Measurements from ENCODE around the gene PELO. TPM values are rescaled to one million over a fixed set of nuclear protein-coding genes. Genes with fewer than 3 reads are reported as not detected.
A peak's percentile ranks its signal among the peaks of the same experiment; 100 is the strongest.

PELO gene
- total RNA-seq, 1 donor from 2014 or later: 39.1 TPM

DNA sequence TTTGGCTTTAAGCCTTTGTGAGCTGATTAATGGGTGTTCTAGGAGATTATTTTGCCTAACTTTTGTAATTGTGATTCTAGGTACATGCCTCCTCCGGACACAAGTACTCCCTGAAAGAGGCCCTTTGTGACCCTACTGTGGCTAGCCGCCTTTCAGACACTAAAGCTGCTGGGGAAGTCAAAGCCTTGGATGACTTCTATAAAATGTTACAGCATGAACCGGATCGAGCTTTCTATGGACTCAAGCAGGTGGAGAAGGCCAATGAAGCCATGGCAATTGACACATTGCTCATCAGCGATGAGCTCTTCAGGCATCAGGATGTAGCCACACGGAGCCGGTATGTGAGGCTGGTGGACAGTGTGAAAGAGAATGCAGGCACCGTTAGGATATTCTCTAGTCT, 13.6 kb downstream of the PELO start:
- Histone ChIP-seq H3K9me3 (no peaks in the 10 kb centered on the region), H3K4me3 (peak overlapping the region; percentile 83), H3K4me1 (peaks cover 5 to 53% of the 10 kb centered on the region in 2 donors), H3K27ac (peak overlapping the region; percentile 96 to 100), H3K36me3 (peaks cover 5 to 6% of the 10 kb centered on the region in 2 donors), H3K27me3 (no peaks in the 10 kb centered on the region)
- intact Hi-C loops (cut with DNase I): loop anchor here (5.0 kb wide), 1 partner anchor 91 kb away; no protein-coding TSS in a partner anchor
- TF ChIP-seq, protein P1, sequence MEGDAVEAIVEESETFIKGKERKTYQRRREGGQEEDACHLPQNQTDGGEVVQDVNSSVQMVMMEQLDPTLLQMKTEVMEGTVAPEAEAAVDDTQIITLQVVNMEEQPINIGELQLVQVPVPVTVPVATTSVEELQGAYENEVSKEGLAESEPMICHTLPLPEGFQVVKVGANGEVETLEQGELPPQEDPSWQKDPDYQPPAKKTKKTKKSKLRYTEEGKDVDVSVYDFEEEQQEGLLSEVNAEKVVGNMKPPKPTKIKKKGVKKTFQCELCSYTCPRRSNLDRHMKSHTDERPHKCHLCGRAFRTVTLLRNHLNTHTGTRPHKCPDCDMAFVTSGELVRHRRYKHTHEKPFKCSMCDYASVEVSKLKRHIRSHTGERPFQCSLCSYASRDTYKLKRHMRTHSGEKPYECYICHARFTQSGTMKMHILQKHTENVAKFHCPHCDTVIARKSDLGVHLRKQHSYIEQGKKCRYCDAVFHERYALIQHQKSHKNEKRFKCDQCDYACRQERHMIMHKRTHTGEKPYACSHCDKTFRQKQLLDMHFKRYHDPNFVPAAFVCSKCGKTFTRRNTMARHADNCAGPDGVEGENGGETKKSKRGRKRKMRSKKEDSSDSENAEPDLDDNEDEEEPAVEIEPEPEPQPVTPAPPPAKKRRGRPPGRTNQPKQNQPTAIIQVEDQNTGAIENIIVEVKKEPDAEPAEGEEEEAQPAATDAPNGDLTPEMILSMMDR (IDR thresholded peaks at IDR 0.05): no peak
- no peak for DNase-seq (ENCODE audit: low spot score in 2 of 2)

DNA sequence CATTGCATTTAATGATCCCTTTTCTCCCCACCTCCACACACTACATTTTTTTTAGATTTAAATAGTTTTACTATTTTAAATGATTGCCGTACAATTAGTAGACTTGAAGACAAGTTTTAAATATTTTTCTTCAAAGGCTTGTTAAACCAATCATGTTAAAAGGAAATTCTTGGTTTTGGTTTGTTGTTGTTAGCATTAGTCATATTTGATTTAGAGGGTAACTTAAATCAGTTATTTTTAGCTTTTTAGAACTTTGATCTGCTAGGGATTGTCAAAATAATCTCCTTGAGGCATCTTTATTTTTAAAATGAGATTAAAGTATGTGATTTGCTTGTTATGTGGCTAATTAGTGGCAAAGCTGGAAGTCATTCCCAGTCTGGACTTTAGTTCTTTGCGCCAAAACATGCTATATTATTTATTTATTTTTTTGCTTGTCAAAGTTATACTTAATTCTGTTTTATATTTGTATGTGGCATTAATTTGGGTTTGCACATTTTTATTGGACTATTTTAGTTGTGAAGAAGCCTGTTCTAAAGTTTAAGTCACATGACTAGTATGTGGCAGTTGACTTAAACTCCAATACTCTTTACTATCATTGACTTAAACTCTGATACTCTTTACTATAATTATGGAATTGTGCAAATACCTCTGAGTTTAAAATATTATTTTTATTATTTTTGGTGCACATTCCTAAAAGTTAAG, 14.7 kb downstream of the PELO start:
- Histone ChIP-seq H3K4me1 (peaks cover 5 to 55% of the 10 kb centered on the region in 2 donors), H3K36me3 (peaks cover 5 to 6% of the 10 kb centered on the region in 2 donors), H3K27ac (peak overlapping the region; percentile 96 to 100), H3K27me3 (no peaks in the 10 kb centered on the region), H3K4me3 (peak overlapping the region; percentile 83), H3K9me3 (no peaks in the 10 kb centered on the region)
- intact Hi-C loops (cut with DNase I): loop anchor here (5.0 kb wide), 1 partner anchor 90 kb away; no protein-coding TSS in a partner anchor
- TF ChIP-seq, protein P1 (IDR thresholded peaks at IDR 0.05): no peak
- DNase-seq (ENCODE audit: low spot score in 2 of 2): no peak

DNA sequence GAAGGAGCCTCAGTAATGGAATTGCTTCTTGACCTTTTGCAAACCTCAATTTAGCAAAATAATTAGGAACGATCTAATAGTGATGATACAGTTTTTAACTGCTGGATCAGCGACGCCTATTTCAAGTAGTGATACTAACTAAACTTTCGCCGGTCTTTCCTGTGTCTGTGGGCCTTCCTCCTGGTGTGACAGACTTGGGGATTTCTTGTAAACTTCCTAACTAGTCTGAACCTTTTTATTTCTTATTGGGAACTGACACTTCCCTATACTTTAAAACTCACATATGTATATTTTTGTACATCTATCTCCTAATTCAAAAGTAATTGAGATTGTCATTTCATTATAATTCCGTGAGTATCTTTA, 15.2 kb downstream of the PELO start:
- H3K9me3 ChIP-seq: no peaks in the 10 kb centered on the region
- intact Hi-C loops (cut with DNase I): loop anchor here (5.0 kb wide), 1 partner anchor 89 kb away; no protein-coding TSS in a partner anchor
- no peaks in the 10 kb centered on the region for H3K27me3 ChIP-seq
- peak overlapping the region; percentile 83 for H3K4me3 ChIP-seq
- H3K4me1 ChIP-seq: peaks cover 5 to 54% of the 10 kb centered on the region in 2 donors
- H3K36me3 ChIP-seq: peaks cover 5 to 6% of the 10 kb centered on the region in 2 donors
- TF ChIP-seq, protein P1 (IDR thresholded peaks at IDR 0.05): no peak
- peak overlapping the region; percentile 96 to 100 for H3K27ac ChIP-seq
- DNase-seq (ENCODE audit: low spot score in 2 of 2): no peak

DNA sequence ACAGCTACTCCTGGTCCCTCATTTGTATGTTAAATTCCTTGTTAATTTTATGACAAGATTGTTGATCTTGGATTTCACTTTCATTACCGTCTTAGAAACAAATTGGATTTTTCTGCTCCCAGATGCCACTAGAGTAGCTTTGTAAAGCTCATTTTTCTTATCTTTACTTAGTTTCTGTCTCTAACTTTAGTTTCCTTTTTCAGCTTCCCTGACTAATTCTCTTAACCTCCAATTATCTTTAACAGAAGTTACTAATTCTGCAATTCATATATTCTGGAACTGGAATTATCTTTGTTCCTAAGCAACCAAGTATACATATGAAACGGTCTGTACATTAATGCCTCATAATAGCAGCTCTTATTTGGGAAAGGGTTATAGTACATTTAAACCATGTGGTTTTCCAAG, 16.7 kb downstream of the PELO start:
- H3K9me3 ChIP-seq: no peaks in the 10 kb centered on the region
- peaks cover 5 to 56% of the 10 kb centered on the region in 2 donors for H3K4me1 ChIP-seq
- peak overlapping the region; percentile 83 for H3K4me3 ChIP-seq
- DNase-seq (ENCODE audit: low spot score in 2 of 2): no peak
- intact Hi-C loops (cut with DNase I): loop anchor here (5.0 kb wide), 1 partner anchor 88 kb away; no protein-coding TSS in a partner anchor
- peaks cover 5 to 6% of the 10 kb centered on the region in 2 donors for H3K36me3 ChIP-seq
- no peaks in the 10 kb centered on the region for H3K27me3 ChIP-seq
- TF ChIP-seq, protein P1 (IDR thresholded peaks at IDR 0.05): no peak
- peak overlapping the region; percentile 96 to 100 for H3K27ac ChIP-seq

DNA sequence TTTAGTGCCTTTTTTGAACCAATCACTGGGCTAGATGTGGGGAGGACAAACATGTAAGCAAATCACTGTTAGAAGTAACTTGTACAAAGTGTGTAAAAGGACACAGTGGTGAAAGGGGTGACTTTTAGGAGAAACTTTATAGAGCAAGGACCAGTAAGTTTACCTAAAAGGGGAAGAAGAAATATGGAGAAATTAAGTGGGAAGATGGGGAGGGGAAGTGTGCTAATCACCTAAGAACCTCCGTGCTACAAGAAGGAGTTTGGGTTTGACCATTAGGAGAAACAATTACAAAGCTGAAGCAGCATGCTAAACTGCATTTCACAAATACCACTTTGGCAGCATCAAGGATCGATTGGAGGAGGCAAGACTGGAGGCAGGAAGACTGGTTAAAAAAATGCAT, 17.3 kb downstream of the PELO start:
- Histone ChIP-seq H3K4me1 (peaks cover 5 to 62% of the 10 kb centered on the region in 2 donors), H3K27me3 (no peaks in the 10 kb centered on the region), H3K36me3 (peaks cover 5 to 6% of the 10 kb centered on the region in 2 donors), H3K27ac (peak overlapping the region; percentile 96 to 100), H3K4me3 (peak overlapping the region; percentile 83), H3K9me3 (no peaks in the 10 kb centered on the region)
- TF ChIP-seq, protein P1 (IDR thresholded peaks at IDR 0.05): no peak
- no peak for DNase-seq (ENCODE audit: low spot score in 2 of 2)
- intact Hi-C loops (cut with DNase I): loop anchor here (5.0 kb wide), 1 partner anchor 87 kb away; no protein-coding TSS in a partner anchor

Data from ascending aorta (tissue), 2 donors.